Measurements from ENCODE around the gene GNAZ.

GRCh38 chr22:23062616-23063538 is 7.4 kb upstream of the GNAZ start:
- TF ChIP-seq EZH2 (IDR thresholded peaks at IDR 0.05) = no peak
- TF ChIP-seq TCF7L2 (IDR thresholded peaks at IDR 0.05; ENCODE audit: borderline replicate concordance, extremely low read depth, insufficient read depth, insufficient read length) = no peak
- TF ChIP-seq MAX (IDR thresholded peaks at IDR 0.05) = no peak
- TF ChIP-seq POLR2AphosphoS5 (IDR thresholded peaks at IDR 0.05; ENCODE audit: low read depth, low read length) = no peak
- TF ChIP-seq CTCF (IDR thresholded peaks at IDR 0.05 in 2 of 3, conservative IDR thresholded peaks at IDR 0.05 in 1 of 3; ENCODE audit: borderline replicate concordance in 1 of 3, insufficient read depth in 1 of 3, low read depth in 2 of 3, low read length in 2 of 3) = no peak
- TF ChIP-seq, protein P1, sequence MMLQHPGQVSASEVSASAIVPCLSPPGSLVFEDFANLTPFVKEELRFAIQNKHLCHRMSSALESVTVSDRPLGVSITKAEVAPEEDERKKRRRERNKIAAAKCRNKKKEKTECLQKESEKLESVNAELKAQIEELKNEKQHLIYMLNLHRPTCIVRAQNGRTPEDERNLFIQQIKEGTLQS (IDR thresholded peaks at IDR 0.05) = no peak

Measured in HCT116 (cell line).